GM12872 (cell line): ENCODE data around the gene CTNNA3.

ENCODE experiments used
- TF ChIP-seq, protein P1 (sequence below): IDR thresholded peaks from 3 replicates; pipeline ENCODE4 v1.5.1; 2011; ENCODE audit warnings: low read depth, mild to moderate bottlenecking, low read length, moderate library complexity; ENCODE audit not compliant: insufficient read depth

The CTNNA3 gene

DNA sequence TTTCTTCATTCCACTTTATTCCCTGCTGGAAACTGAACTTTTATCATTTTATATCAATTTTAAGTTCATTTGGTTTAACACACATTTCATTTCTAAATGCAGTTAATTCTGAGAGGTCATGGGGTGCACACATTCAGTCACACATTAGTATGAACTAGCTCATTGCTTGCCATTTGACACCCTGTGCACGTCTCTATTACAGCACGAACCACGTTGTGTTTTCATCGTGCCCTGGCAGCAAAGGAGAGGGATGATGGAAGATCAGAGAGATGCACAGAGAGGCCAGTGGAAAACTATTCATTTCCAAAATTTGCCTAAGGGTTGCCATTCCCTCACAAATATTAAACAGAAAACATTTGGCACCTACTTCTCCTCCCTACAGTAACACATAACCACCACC is 45.4 kb downstream of the CTNNA3 start:
- TF ChIP-seq, protein P1, sequence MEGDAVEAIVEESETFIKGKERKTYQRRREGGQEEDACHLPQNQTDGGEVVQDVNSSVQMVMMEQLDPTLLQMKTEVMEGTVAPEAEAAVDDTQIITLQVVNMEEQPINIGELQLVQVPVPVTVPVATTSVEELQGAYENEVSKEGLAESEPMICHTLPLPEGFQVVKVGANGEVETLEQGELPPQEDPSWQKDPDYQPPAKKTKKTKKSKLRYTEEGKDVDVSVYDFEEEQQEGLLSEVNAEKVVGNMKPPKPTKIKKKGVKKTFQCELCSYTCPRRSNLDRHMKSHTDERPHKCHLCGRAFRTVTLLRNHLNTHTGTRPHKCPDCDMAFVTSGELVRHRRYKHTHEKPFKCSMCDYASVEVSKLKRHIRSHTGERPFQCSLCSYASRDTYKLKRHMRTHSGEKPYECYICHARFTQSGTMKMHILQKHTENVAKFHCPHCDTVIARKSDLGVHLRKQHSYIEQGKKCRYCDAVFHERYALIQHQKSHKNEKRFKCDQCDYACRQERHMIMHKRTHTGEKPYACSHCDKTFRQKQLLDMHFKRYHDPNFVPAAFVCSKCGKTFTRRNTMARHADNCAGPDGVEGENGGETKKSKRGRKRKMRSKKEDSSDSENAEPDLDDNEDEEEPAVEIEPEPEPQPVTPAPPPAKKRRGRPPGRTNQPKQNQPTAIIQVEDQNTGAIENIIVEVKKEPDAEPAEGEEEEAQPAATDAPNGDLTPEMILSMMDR = no peak

DNA sequence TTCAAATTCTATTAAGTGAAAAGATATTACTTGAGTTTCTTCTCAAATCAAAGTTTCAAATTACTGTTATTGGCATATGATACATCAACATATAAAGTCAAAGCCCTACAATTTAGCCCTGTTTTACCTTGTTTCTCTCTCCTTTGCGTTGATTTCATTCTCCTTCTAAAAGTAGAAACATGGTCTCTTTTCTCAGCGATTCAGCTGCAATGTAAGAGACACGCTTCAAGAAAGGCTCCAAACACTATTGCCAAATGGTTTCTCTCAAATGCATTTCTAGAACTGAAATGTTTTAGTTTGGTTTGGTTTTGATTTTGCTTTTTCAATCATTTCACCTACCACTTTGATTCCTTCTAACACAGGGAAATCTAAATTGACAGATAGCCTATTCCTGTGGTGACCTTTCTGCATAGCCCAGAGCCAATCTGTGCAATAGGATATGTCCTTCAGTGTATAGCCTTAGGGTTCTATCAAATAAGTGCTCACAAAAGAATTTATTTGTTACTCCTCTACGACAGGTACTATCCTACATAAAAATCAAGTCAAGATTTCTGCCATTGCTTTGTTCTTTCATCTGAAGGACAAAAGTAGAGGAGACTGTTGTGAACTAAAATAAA is 47.3 kb downstream of the CTNNA3 start:
- TF ChIP-seq, protein P1 = no peak

DNA sequence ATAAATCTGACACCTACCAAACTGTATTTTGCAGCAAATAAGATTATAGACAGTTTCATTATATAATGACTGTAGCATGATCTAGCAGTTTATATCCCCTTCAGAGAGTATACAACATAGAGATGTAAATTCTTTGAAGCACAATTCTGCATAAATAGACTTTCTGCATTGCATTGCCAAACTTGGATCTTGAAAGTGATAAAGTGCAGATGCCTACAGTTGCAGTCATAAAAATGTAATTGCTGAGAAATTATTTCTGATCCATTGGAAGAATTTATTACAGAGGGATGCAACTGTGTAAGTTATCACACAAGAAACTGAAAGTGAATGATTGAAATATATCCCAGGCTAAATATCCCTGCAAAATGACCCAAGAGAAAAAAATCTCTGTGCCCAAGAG is 65.1 kb downstream of the CTNNA3 start:
- TF ChIP-seq, protein P1 = no peak

DNA sequence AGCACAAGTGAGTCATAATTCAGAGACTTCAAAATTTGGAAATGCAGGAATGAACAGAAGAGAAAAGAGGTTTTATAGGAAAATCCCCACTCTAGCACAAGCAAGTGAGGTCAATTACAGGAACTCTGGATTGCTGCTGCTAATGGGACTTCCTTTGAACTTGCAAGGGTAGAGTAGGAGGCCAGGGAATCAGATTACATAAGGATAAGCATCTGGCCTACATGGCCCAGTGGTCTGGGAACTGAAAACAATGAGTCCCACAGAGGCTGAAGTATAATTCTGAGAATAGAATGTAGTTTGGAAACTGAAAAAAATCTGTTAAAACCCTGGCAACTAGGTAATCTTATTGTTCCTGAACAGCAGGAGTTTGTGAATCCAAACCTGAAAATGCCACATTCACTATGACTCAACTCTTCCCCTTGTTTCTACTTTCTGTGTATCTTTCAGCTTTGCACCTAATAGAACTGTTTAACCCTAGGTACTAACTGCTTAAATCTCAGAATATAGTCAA is 66.5 kb downstream of the CTNNA3 start:
- TF ChIP-seq, protein P1 = no peak

DNA sequence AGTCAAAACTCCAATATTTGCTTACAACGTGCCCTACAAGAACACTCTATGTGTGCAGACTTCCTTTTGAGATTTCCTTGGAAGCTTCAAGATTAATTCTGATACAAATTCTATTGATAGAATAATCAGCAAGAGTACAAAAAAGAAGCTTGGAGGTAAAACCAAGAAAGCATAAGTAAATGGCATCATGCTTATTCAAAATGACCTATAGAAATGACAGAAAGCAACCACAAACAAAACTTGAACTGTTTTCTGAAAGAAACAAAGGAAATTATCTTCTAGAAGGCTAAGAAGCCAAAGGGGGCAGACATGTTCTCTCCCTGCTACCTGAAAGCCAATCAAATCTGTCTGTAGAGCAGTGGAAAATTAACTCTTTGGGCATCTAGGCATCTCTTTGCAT is 73.0 kb downstream of the CTNNA3 start:
- TF ChIP-seq, protein P1 = no peak

DNA sequence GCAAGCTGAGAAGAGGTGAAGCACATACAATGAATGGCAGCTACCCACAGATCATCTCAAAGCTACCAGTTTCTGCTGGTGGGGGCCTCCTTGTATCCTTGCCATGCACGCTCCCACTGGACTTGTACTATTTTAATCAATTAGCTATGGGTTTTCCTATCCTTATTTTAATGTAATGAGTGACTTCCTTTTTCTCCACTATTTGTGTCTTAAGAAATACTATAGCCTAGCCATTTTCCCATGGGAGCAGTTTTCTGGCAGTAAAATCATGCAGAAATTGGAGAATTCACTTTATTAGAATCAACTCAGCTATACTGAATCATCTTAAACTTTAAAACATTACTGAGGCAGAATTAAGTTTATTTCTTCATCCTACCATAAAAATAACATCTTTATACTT is 73.5 kb downstream of the CTNNA3 start:
- TF ChIP-seq, protein P1 = no peak

DNA sequence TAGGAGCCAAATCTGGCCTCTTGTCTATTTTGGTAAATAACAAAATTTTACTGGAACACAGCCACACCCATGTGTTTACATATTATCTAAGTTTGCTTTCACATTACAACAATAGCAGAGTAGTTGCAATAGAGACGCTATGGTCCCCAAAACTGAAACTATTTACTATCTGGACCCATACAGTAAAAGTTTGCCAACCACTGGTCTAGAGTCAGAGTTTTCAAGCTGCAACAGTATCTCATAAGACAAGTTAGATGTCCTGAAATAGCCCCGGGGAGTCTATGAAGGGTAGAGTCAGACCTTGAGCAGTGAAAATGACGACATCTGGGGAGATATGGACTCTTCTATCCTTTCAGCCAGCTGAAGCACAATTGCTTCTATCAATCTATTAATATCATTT is 74.2 kb downstream of the CTNNA3 start:
- TF ChIP-seq, protein P1 = no peak

DNA sequence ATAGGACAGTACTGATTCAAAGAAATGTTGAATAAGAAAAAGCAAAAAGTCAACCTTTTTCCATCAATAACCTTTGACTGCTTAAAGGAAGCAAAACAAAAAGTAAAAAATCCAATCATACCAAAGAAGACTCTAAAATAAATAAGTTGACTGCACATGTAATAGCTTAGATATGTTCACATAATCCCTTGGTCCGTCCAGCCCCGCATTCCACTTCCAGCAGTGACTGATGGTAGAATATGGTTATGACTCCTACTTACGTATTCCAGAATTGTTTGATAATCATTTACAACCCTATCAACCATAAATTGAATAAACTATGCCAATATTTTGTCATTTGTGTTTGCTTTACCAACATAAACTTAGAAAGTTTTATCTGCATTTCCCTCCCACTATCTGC is 77.9 kb downstream of the CTNNA3 start:
- TF ChIP-seq, protein P1 = no peak
